Naive thymus-derived CD4-positive, alpha-beta T cell (primary cell): ENCODE data around the gene KIAA0232. TPM values are rescaled to one million over a fixed set of nuclear protein-coding genes. Genes with fewer than 3 reads are reported as not detected.

Experiments used
- ATAC-seq: fragments of 150-1000 bp; cut with Tn5 transposase; 2 replicates; pipeline ENCODE4 v1.10.0; 2021; ENCODE audit warnings: mild to moderate bottlenecking, moderate library complexity
- CTCF ChIA-PET: fragments of 350-600 bp; sonication (Branson Sonifier 250); formaldehyde crosslinking; loops from one replicate; lab custom pipeline; 2021; ENCODE audit warnings: antibody characterized with exemption; lab: Charles Lee
- POLR2A ChIA-PET: fragments of 350-600 bp; sonication (Branson Sonifier 250); formaldehyde crosslinking; loops from one replicate; lab custom pipeline; 2021; ENCODE audit warnings: antibody characterized with exemption, inconsistent platforms; lab: Charles Lee
- DNase-seq, 9 donors: peaks; one replicate each; pipeline versions ENCODE4 v3.0.0 to v3.0.0-alpha.2; 2020 to 2022; ENCODE audit warnings: mixed read lengths in 1 of 9
- H3K27ac ChIP-seq: one replicate; pipeline ENCODE4 v1.7.0; 2013; ENCODE audit warnings: mild to moderate bottlenecking, low read depth, low read length, moderate library complexity
- H3K27me3 ChIP-seq, 2 donors: one replicate each; pipeline ENCODE4 v1.7.0; 2013; ENCODE audit warnings: low read length in 2 of 2, mild to moderate bottlenecking in 2 of 2, moderate library complexity in 2 of 2; ENCODE audit not compliant: control insufficient read depth in 2 of 2, insufficient read depth in 2 of 2
- H3K36me3 ChIP-seq, 3 experiments: 1 replicate in 2 of 3; 2 replicates in 1 of 3; pipeline ENCODE4 v1.7.0; 2013; ENCODE audit warnings: low read length in 3 of 3, mild to moderate bottlenecking in 3 of 3, moderate library complexity in 1 of 3; ENCODE audit not compliant: insufficient read depth in 3 of 3, control insufficient read depth in 2 of 3
- H3K4me1 ChIP-seq, 2 donors: one replicate each; pipeline ENCODE4 v1.7.0; 2013; ENCODE audit warnings: low read length in 2 of 2, mild to moderate bottlenecking in 2 of 2, moderate library complexity in 1 of 2; ENCODE audit not compliant: control insufficient read depth in 2 of 2, insufficient read depth in 2 of 2
- H3K4me3 ChIP-seq: 2 replicates; pipeline ENCODE4 v1.7.0; 2013; ENCODE audit warnings: mild to moderate bottlenecking, low read length
- H3K9me3 ChIP-seq, 3 experiments: 1 replicate in 2 of 3; 2 replicates in 1 of 3; pipeline ENCODE4 v1.7.0; 2013; ENCODE audit warnings: low read length in 3 of 3; ENCODE audit not compliant: control insufficient read depth in 2 of 3
- H3K27ac Mint-ChIP-seq, 9 donors: one replicate each; pipeline ENCODE4 v1.8.0; 2020 to 2022; ENCODE audit warnings: mixed read lengths in 9 of 9, mild to moderate bottlenecking in 8 of 9, moderate library complexity in 5 of 9, inconsistent platforms in 2 of 9
- H3K27me3 Mint-ChIP-seq, 5 donors: one replicate each; pipeline ENCODE4 v1.8.0; 2021 to 2022; ENCODE audit warnings: mixed read lengths in 5 of 5, mild to moderate bottlenecking in 1 of 5
- H3K36me3 Mint-ChIP-seq, 5 donors: one replicate each; pipeline ENCODE4 v1.8.0; 2020 to 2022; ENCODE audit warnings: mixed read lengths in 5 of 5, mild to moderate bottlenecking in 3 of 5, inconsistent platforms in 1 of 5
- H3K4me1 Mint-ChIP-seq, 7 donors: one replicate each; pipeline ENCODE4 v1.8.0; 2020 to 2022; ENCODE audit warnings: mixed read lengths in 7 of 7, mild to moderate bottlenecking in 3 of 7, inconsistent platforms in 1 of 7
- H3K4me3 Mint-ChIP-seq, 10 donors: one replicate each; pipeline ENCODE4 v1.8.0; 2020 to 2022; ENCODE audit warnings: mild to moderate bottlenecking in 10 of 10, mixed read lengths in 10 of 10, moderate library complexity in 6 of 10, inconsistent platforms in 2 of 10
- H3K9me3 Mint-ChIP-seq, 11 donors: one replicate each; pipeline ENCODE4 v1.8.0; 2020 to 2022; ENCODE audit warnings: mixed read lengths in 11 of 11, mild to moderate bottlenecking in 4 of 11, inconsistent platforms in 1 of 11, moderate library complexity in 1 of 11
- intact Hi-C, 2 donors: fragments of 100-400 bp; cut with micrococcal nuclease; formaldehyde crosslinking; loops; one replicate each; pipeline ENCODE4 v1.15.1; 2023
- polyA plus RNA-seq, 2 donors: library from polyadenylated mRNA; unstranded; fragments of 300-500 nt; fragmentation: Illumina TruSeq; gene quantifications; one replicate each; pipeline ENCODE4 v1.2.3, GENCODE V29; 2021
- total RNA-seq, 6 experiments: library from RNA in 5 of 6; stranded (reverse) in 5 of 6; gene quantifications; 1 replicate in 5 of 6; 2 replicates in 1 of 6; pipeline ENCODE4 v1.2.3 and lab custom pipeline; 2021 to 2026

Gene KIAA0232
- total and polyA plus RNA-seq, 7 experiments from 2014 or later = 12.0 to 24.2 (median 17.2) TPM

DNA sequence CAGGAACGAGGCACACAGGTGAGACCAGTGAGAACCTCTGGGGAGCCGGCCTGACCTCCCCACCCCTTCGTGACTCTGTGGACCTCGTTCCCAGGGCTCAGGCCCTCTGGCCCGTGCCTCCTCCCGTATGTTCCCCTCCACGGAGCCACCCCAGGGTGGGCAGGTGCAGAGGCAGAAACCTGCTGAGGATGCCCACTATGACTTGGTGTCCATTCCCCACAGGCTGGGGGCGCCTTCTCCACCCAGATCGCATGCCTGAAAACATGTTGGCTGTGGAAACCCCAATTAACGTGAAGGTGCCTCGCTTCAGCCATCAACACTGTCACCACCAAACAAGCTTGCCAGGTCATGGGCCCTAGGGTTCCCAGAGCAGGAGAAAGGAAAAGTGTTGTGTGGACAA, 39.5 kb upstream of the KIAA0232 start:
- H3K4me3 Mint-ChIP-seq = no peak overlapping the region
- Histone ChIP-seq H3K27me3 (no peaks in the 10 kb centered on the region), H3K27ac (no peak overlapping the region), H3K36me3 (no peaks in the 10 kb centered on the region), H3K9me3 (no peaks in the 10 kb centered on the region), H3K4me3 (no peak overlapping the region), H3K4me1 (no peaks in the 10 kb centered on the region)
- peaks cover 0 to 8% (median 0%) of the 10 kb centered on the region in 5 donors for H3K27me3 Mint-ChIP-seq
- no peak for DNase-seq
- POLR2A ChIA-PET = interaction anchor here (0.6 kb wide), 1 partner anchor 160 kb away, joined by 5 read pairs; no protein-coding TSS in a partner anchor
- H3K4me1 Mint-ChIP-seq = peaks cover 0 to 6% (median 0%) of the 10 kb centered on the region in 7 donors
- intact Hi-C loops = loop anchor here in 1 of 2 donors (1.0 kb wide), 1 partner anchor 130 kb away; no protein-coding TSS in a partner anchor
- H3K9me3 Mint-ChIP-seq = peaks cover 0 to 10% (median 2%) of the 10 kb centered on the region in 11 donors
- CTCF ChIA-PET = interaction anchor here (0.7 kb wide), 1 partner anchor 132 kb away, joined by 3 read pairs; no protein-coding TSS in a partner anchor
- ATAC-seq = no peak
- H3K27ac Mint-ChIP-seq = no peak overlapping the region
- no peaks in the 10 kb centered on the region for H3K36me3 Mint-ChIP-seq

DNA sequence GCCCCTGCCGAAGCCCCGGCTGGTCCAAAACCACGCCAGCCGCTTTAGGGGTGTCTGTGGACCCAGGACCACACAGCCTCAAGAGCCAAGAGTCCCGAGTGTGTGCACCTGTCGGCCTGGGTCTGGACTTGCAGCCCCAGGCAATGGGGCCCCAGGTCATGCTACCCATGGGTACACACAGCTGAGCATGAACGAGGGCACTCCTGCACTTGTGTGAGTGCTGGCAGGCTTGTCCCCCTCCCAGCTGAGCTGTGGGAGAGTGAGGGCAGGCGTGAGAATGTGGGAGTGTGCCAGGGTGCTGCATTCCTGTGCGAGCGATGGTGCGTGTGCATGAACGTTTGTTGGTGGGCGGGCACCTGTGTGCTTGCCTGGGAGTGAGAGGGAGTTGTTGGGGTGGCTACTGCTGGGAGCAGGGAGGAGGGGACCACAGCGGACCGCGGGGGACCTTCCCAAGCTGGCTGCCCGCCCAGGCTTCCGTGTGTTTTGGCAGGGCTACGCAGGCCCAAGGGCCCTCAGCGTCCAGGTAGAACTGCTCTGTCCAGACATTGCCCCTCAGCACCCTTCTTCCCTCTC, 35.7 kb upstream of the KIAA0232 start:
- intact Hi-C loops = no loop called here
- H3K27me3 ChIP-seq = no peaks in the 10 kb centered on the region
- no peaks in the 10 kb centered on the region for H3K9me3 ChIP-seq
- H3K27me3 Mint-ChIP-seq = peaks cover 0 to 3% (median 0%) of the 10 kb centered on the region in 5 donors
- peaks cover 0 to 14% (median 7%) of the 10 kb centered on the region in 7 donors for H3K4me1 Mint-ChIP-seq
- H3K4me1 ChIP-seq = peaks cover 0 to 3% of the 10 kb centered on the region in 2 donors
- ATAC-seq = no peak
- no peaks in the 10 kb centered on the region for H3K9me3 Mint-ChIP-seq
- POLR2A ChIA-PET = no interaction called here
- no peaks in the 10 kb centered on the region for H3K36me3 ChIP-seq
- H3K36me3 Mint-ChIP-seq = no peaks in the 10 kb centered on the region
- H3K4me3 ChIP-seq = no peak overlapping the region
- H3K27ac Mint-ChIP-seq = no peak overlapping the region
- H3K4me3 Mint-ChIP-seq = no peak overlapping the region
- CTCF ChIA-PET = no interaction called here
- H3K27ac ChIP-seq = no peak overlapping the region
- DNase-seq = no peak

DNA sequence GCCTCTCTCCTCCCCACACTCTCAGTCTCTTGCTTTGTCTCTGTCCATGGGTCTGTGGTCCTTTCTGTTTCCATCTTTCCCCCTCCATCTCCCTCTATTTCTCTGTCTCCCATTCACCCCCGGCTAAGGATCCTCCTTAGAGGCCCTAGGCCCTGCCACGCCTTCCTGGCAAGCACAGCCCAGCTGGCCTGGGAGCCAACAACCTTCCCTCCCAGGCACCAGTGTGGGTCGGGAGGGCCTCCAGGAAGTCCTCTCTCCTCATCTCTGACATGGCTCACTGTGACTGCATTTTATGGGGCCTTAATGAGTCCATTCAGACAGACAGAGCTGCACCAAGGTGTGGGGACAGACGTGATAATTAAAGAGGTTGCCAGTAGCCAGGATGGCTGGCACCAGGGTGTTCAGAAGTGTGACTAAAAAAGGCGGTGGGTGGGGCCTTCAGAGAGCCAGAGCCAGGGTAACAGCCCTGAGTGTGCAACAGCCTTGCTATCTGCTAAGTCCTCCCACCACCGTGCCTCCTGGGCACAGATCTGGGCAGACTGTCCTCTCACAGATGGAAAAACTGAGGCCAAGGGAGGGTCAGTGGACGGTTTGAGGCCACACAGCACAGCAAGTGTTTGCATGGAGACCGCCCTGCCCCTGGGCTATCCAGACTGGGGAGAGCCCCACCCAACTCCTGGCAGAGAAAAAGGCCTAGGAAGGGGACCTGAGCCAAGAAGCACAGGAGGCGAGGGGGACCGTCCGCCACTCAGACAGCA, 35.1 kb upstream of the KIAA0232 start:
- CTCF ChIA-PET = no interaction called here
- no peaks in the 10 kb centered on the region for H3K9me3 Mint-ChIP-seq

DNA sequence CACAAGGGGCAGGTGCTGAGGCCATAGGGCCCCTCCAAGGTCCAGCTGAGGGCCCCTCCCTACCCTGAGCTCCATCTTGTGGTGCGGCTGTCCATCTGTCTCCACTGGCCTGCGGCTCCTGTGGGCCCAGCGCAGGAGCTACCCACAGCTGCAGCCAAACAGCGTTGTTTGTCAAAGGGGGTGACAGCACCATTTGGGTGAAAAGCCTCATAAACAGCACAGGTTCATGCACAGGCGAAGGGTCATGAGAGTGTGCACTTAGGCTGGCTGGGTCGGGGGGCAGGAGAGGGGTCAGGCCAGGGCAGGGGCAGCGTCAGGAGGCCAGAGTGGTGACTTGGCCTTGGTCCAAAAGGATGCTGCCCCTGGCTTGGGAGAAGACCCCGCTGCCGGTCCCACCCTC, 34.2 kb upstream of the KIAA0232 start:
- DNase-seq = no peak
- no peak overlapping the region for H3K27ac Mint-ChIP-seq
- H3K9me3 Mint-ChIP-seq = no peaks in the 10 kb centered on the region
- intact Hi-C loops = no loop called here
- H3K4me3 ChIP-seq = no peak overlapping the region
- H3K4me1 Mint-ChIP-seq = peaks cover 0 to 13% (median 10%) of the 10 kb centered on the region in 7 donors
- peaks cover 0 to 3% (median 0%) of the 10 kb centered on the region in 5 donors for H3K27me3 Mint-ChIP-seq
- CTCF ChIA-PET = no interaction called here
- no peak overlapping the region for H3K4me3 Mint-ChIP-seq
- no peaks in the 10 kb centered on the region for H3K36me3 Mint-ChIP-seq
- H3K27me3 ChIP-seq = no peaks in the 10 kb centered on the region
- H3K9me3 ChIP-seq = no peaks in the 10 kb centered on the region
- POLR2A ChIA-PET = interaction anchor here (0.5 kb wide), 1 partner anchor 172 kb away, joined by 3 read pairs; no protein-coding TSS in a partner anchor
- ATAC-seq = no peak
- H3K36me3 ChIP-seq = no peaks in the 10 kb centered on the region
- H3K27ac ChIP-seq = no peak overlapping the region
- peaks cover 0 to 3% of the 10 kb centered on the region in 2 donors for H3K4me1 ChIP-seq

More for the DNA sequence above, 35.1 kb upstream of the KIAA0232 start:
- Histone ChIP-seq H3K4me1 (peaks cover 0 to 3% of the 10 kb centered on the region in 2 donors), H3K4me3 (no peak overlapping the region), H3K36me3 (no peaks in the 10 kb centered on the region), H3K9me3 (no peaks in the 10 kb centered on the region), H3K27ac (no peak overlapping the region), H3K27me3 (no peaks in the 10 kb centered on the region)
- Mint-ChIP-seq H3K4me1 (peaks cover 0 to 13% (median 10%) of the 10 kb centered on the region in 7 donors), H3K36me3 (no peaks in the 10 kb centered on the region), H3K27me3 (peaks cover 0 to 3% (median 0%) of the 10 kb centered on the region in 5 donors), H3K27ac (no peak overlapping the region), H3K4me3 (no peak overlapping the region)
- POLR2A ChIA-PET = interaction anchor here (0.5 kb wide), 1 partner anchor 173 kb away, joined by 3 read pairs; no protein-coding TSS in a partner anchor
- intact Hi-C loops = no loop called here
- DNase-seq = no peak
- ATAC-seq = no peak

DNA sequence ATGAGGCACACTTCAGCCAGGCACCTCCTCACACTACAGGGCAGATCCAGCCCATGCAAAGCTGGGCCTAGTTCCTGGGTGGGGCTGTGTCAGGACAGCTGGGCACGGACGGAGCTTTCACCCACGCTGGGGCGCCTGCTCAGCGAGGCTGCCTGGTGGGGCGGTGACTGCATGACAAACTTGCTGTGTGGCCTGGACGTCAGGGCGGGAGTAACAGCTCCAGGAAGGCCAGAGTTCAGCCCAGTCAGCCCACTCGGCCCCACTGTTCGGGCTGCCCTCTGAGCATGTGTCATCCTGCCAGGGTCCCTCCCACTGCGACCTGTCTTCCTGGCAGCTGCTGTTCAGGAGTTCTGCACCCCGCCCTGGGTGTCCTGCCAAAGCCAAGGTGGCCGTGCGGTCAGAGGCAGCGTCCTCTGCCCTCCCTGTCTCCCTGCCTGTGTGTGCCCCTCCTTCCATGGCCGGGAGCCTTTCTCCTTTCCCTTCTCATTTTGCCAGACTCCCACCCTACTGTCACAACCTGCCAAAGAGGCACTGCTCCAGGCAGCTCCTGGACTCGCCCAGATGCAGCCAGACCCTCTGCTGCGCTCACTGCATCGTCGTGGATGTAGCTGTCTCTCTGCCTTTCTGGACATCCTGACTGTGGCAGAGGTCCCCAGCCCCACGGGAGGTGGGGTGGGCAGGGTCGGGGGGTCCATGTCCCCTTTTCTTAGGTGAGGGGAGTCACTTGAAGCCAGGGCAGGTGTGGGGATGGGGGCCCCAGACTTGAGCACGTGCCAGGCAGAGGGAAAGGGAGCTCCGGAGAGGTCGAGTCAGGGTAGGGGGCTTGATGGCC, 33.0 kb upstream of the KIAA0232 start:
- H3K27me3 ChIP-seq = no peaks in the 10 kb centered on the region
- H3K9me3 ChIP-seq = no peaks in the 10 kb centered on the region
- POLR2A ChIA-PET = no interaction called here
- Mint-ChIP-seq H3K9me3 (no peaks in the 10 kb centered on the region), H3K4me3 (no peak overlapping the region), H3K27me3 (no peaks in the 10 kb centered on the region), H3K27ac (no peak overlapping the region), H3K4me1 (peaks cover 0 to 12% (median 10%) of the 10 kb centered on the region in 7 donors), H3K36me3 (no peaks in the 10 kb centered on the region)
- CTCF ChIA-PET = interaction anchor here (0.6 to 1.4 kb wide), 2 partner anchors 31 to 124 kb away, joined by 3 read pairs; no protein-coding TSS in a partner anchor
- H3K4me3 ChIP-seq = no peak overlapping the region
- DNase-seq (no peak), ATAC-seq (no peak)
- intact Hi-C loops = no loop called here
- no peak overlapping the region for H3K27ac ChIP-seq
- no peaks in the 10 kb centered on the region for H3K36me3 ChIP-seq
- peaks cover 0 to 3% of the 10 kb centered on the region in 2 donors for H3K4me1 ChIP-seq
